ENCODE results near the gene TJP1. TPM values are rescaled to one million over a fixed set of nuclear protein-coding genes. Genes with fewer than 3 reads are reported as not detected.
A peak's percentile ranks its signal among the peaks of the same experiment; 100 is the strongest.
"Not testable (repeated sequence)": the region's sequence is repeated elsewhere in the genome, so short reads cannot be mapped to it uniquely, and the experiment has no call there.

TJP1 gene
- total RNA-seq, 1 experiment from 2014 or later, result 159 TPM

DNA sequence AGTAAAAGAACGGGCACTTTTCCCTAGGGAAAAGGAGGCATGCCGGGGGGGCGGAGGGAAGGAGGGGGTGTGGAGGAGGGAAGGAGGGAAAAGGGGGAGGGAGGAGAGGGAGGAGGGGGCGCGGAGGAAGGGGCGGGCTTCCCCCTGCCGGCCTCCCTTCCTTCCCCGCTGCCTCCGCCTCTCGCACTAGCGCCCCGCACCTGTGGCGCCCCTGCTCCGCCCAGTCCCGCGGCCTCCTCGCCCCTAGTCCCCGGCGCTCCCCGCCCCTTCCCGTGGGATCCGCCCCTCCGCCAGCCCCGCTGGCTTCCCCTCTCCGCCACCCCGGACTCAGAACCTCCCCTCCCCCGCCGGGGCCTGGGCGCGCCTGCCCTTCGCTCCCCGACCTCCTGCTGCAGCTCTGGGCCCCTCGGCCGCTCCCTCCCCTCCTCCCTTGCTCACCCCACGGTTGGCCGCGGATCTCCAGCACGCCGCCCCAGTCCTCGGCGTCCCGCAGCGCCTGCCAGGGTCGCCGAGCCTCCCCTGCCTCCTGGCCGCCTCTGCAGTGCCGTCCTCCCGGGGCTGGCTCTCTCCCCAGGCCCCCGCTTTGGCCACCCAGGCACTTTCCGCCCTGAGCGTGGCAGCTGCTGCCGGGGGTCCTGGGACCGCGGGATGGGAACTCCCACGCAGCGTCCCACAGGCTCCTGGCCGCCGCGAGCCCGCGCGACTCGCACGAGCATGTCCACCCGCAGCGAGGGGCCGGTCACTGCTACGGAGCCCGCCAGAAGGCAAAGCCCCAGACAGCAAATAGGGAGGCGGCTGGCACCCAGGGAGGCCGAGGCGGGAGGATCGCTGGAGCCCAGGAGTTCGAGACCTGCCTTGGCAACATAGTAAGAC lies 147.4 kb downstream of the TJP1 start:
- Histone ChIP-seq H3K27ac (no peak overlapping the region), H3K79me2 (ENCODE audit: low read depth) (no peaks in the 10 kb centered on the region), H3K4me1 (replicated peaks; ENCODE audit: insufficient read depth) (0 out of 2 replicates have a peak, but pooled peaks cover 5% of the 10 kb centered on the region), H3K36me3 (ENCODE audit: low read depth) (no peaks in the 10 kb centered on the region), H3K9me3 (ENCODE audit: insufficient read depth, low read depth) (no peaks in the 10 kb centered on the region), H2AFZ (no peak overlapping the region), H3K4me3 (no peak overlapping the region; the same call in 1 of the 2 replicates), H4K20me1 (ENCODE audit: insufficient read depth) (no peaks in the 10 kb centered on the region), H3K9me2 (ENCODE audit: insufficient read depth) (no peaks in the 10 kb centered on the region), H3K27me3 (ENCODE audit: insufficient read depth, low read depth) (no peaks in the 10 kb centered on the region), H3K4me2 (peak overlapping the region; percentile 50), H3F3A (ENCODE audit: insufficient read depth, low read depth) (no peaks in the 10 kb centered on the region)
- POLR2A ChIA-PET (ENCODE audit: unreplicated experiment), result no interaction called here
- TF ChIP-seq CTCF (conservative IDR thresholded peaks at IDR 0.05) (no peak), EZH2 (IDR thresholded peaks at IDR 0.05; ENCODE audit: low read depth) (no peak)
- peak in 1 of 2 experiments; percentile 82 for DNase-seq
- intact Hi-C loops (cut with micrococcal nuclease; ENCODE audit: unreplicated experiment), result loop anchor here (1.0 kb wide), 1 partner anchor 61 kb away; no protein-coding TSS in a partner anchor
- CTCF ChIA-PET, result no interaction called here
- TSS peak; percentile 52 for BruUV-seq (replicated peaks)

DNA sequence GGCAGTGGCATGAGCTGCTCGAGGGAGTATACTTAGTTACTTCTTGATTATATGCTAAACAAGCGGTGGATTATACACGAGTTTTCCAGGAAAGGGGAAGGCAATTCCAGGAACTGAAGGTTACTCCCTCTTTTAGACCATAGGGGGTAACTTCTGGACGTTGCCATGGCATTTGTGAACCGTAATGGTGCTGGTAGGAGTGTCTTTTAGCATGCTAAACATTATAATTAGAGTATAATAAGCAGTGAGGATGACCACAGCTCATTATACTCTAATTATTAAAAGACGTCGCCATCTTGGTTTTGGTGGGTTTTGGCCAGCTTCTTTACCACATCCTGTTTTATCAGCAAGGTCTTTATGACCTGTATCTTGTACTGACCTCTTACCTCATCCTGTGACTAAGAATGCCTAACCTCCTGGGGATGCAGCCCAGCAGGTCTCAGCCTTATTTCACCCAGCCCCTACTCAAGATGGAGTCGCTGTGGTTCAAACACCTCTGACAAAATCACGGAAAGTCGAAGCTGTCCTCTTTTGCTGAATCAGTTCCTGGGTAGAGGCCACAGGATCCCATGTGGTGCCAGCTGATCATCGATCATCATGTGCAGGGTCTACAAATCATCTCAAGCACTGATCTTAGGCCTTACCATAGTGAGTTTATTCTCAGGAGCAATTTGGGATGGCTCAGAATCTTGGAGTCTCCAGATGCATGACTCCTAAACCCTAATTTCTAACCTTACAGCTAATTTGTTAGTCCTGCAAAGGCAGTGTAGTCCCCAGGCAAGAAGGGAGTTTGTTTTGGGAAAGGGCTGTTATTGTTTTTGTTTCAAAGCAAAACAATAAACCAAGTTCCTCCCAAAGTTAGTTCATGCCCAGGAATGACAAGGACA lies 149.1 kb downstream of the TJP1 start:
- POLR2A ChIA-PET (ENCODE audit: unreplicated experiment), result no interaction called here
- Histone ChIP-seq H3K9me2 (ENCODE audit: insufficient read depth) (no peaks in the 10 kb centered on the region), H2AFZ (no peak overlapping the region), H4K20me1 (ENCODE audit: insufficient read depth) (no peaks in the 10 kb centered on the region), H3F3A (ENCODE audit: insufficient read depth, low read depth) (no peaks in the 10 kb centered on the region), H3K4me3 (no peak overlapping the region), H3K9me3 (ENCODE audit: insufficient read depth, low read depth) (no peaks in the 10 kb centered on the region), H3K79me2 (ENCODE audit: low read depth) (no peaks in the 10 kb centered on the region), H3K27me3 (ENCODE audit: insufficient read depth, low read depth) (no peaks in the 10 kb centered on the region), H3K4me1 (replicated peaks; ENCODE audit: insufficient read depth) (0 out of 2 replicates have a peak, but pooled peaks cover 5% of the 10 kb centered on the region), H3K27ac (no peak overlapping the region), H3K4me2 (no peak overlapping the region), H3K36me3 (ENCODE audit: low read depth) (no peaks in the 10 kb centered on the region)
- intact Hi-C loops (cut with micrococcal nuclease; ENCODE audit: unreplicated experiment), result no loop called here
- DNase-seq, result no peak
- CTCF ChIA-PET, result no interaction called here
- TF ChIP-seq EZH2 (IDR thresholded peaks at IDR 0.05; ENCODE audit: low read depth), result no peak
- no peak for TF ChIP-seq CTCF (conservative IDR thresholded peaks at IDR 0.05)
- no TSS peak for BruUV-seq (replicated peaks)

GRCh38 chr15:29672446-29672845 lies 149.8 kb downstream of the TJP1 start:
- Histone ChIP-seq H3K9me2 (ENCODE audit: insufficient read depth) (no peaks in the 10 kb centered on the region), H3K4me1 (replicated peaks; ENCODE audit: insufficient read depth) (0 out of 2 replicates have a peak, but pooled peaks cover 5% of the 10 kb centered on the region), H3K9me3 (ENCODE audit: insufficient read depth, low read depth) (no peaks in the 10 kb centered on the region), H2AFZ (no peak overlapping the region), H3K79me2 (ENCODE audit: low read depth) (no peaks in the 10 kb centered on the region), H3K4me3 (no peak overlapping the region), H3K27ac (no peak overlapping the region), H3K4me2 (no peak overlapping the region), H3K27me3 (ENCODE audit: insufficient read depth, low read depth) (no peaks in the 10 kb centered on the region), H4K20me1 (ENCODE audit: insufficient read depth) (no peaks in the 10 kb centered on the region), H3F3A (ENCODE audit: insufficient read depth, low read depth) (no peaks in the 10 kb centered on the region), H3K36me3 (ENCODE audit: low read depth) (no peaks in the 10 kb centered on the region)
- no peak for TF ChIP-seq EZH2 (IDR thresholded peaks at IDR 0.05; ENCODE audit: low read depth)
- no peak for TF ChIP-seq CTCF (conservative IDR thresholded peaks at IDR 0.05)
- DNase-seq, result no peak
- intact Hi-C loops (cut with micrococcal nuclease; ENCODE audit: unreplicated experiment), result no loop called here
- no TSS peak for BruUV-seq (replicated peaks)
- CTCF ChIA-PET, result no interaction called here
- POLR2A ChIA-PET (ENCODE audit: unreplicated experiment), result no interaction called here

- H3K27ac ChIP-seq; H2AFZ ChIP-seq; intact Hi-C loops (cut with micrococcal nuclease; ENCODE audit: unreplicated experiment); H3K4me2 ChIP-seq; H3K79me2 ChIP-seq (ENCODE audit: low read depth); H4K20me1 ChIP-seq (ENCODE audit: insufficient read depth); H3K27me3 ChIP-seq (ENCODE audit: insufficient read depth, low read depth); H3F3A ChIP-seq (ENCODE audit: insufficient read depth, low read depth); DNase-seq; POLR2A ChIA-PET (ENCODE audit: unreplicated experiment); H3K4me3 ChIP-seq; H3K9me2 ChIP-seq (ENCODE audit: insufficient read depth); H3K36me3 ChIP-seq (ENCODE audit: low read depth); H3K9me3 ChIP-seq (ENCODE audit: insufficient read depth, low read depth); H3K4me1 ChIP-seq (replicated peaks; ENCODE audit: insufficient read depth); BruUV-seq (replicated peaks); CTCF ChIA-PET: not testable (repeated sequence)
Measured at GRCh38 chr15:29672046-29672445, 150.2 kb downstream of the TJP1 start.

Measured in PC-9 (cell line).